NCI-H345 (cell line): ENCODE measurements around the gene BPGM.

Source experiments
- DNase-seq: peaks from one replicate; lab custom pipeline; 2025; lab: John Stamatoyannopoulos, UW

BPGM gene

DNA sequence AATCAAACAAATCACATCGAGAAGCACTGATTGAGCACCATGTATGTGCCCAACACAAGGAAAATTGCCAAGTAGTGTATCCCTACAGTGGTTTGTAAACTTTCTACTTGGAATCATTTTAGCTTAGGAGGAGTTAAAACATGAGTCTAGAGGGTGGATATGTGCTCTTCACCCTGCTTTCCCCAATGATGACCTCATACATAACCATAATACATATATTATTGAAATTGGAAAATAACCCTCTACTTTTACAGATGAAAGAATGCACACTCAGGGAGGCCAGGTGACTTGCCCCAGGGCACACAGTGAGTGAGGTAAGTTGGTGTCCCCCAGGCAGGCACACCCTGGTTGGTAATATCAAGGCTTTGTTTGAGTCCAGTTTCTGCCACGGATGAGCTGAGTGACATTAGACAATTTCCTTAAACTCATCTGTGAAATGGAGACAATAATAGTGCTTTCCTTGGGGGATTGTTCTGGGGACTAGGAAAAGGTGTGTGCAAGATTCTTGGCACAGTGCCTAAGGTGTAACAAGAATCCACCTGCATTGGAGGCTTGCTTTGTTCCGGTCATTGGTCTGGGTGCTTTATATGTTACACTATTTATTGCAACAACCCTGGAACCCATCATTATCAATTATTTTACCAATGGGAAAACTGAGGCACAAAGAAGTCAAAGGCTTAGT lies 50.7 kb downstream of the BPGM start:
- DNase-seq = no peak

DNA sequence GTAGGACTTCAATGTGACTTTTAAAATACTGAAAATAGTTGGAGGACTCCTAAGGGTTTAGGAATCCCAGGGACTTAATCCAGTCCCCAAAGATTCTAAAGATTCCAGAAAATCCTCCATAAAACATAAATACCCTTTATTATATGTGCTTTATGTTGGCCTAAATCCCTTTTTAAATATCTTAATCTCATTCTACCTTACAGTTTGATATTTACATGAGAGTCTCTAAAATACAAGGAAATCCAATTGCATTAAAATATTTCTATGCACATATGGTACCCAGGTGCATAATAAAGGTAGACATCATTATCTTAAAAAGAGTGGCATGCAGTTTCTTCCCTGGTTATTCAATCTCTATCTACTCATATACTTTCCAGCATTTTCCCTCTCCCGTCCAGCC lies 51.8 kb downstream of the BPGM start:
- DNase-seq = no peak

DNA sequence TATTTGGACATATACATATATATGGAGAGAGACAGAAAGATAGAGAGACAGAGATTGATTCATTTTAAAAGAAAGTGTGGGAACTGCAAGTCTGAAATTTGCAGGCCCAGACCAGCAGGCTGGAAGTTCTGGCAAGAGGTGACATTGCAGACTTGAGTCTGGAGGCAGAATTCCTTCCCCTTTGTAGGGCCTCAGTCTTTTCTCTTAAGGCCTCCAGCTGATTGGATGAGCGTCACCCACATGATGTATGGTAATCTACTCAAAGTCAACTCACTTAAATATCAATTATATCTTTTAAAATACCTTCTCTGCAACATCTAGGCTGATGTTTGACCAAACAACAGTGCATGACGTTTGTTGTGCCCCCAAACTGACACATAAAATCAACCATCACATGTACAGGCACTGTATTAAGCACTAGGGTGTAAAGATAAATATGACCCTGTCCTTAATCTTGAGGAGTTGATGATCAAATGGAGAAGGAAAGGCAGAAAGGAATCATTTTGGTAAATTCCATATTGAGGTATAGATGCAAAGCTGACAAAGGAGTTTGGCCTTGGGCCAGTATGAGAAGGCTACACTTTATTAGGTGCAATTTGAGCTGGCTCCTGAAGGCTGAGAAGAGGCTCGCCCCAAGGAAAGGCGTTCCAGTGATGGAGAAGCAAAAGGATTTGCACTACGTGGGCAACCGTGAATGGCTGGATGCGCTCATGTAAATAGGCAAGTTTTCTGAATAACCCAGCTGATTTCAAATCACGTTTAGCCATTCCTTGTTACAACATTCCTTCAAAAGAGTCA lies 52.6 kb downstream of the BPGM start:
- DNase-seq = no peak

DNA sequence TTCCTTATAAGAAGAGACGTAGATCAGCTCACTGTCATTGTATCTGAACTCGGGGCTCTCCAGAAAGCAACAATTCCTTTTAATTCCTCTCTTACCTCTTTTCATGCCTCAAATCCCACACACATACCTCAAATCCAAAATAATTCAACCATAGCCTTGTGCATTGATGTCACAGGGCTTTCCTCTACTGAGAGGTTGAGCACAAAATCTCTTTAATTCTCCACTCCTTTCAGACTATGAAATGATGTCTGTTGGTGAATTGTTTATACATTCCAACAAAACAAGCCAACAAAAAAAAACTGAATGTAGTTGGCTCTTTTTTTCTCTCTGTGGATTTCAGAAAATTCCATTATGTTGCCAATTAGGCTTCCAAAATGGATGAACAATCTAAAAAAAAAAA lies 53.2 kb downstream of the BPGM start:
- no peak for DNase-seq

DNA sequence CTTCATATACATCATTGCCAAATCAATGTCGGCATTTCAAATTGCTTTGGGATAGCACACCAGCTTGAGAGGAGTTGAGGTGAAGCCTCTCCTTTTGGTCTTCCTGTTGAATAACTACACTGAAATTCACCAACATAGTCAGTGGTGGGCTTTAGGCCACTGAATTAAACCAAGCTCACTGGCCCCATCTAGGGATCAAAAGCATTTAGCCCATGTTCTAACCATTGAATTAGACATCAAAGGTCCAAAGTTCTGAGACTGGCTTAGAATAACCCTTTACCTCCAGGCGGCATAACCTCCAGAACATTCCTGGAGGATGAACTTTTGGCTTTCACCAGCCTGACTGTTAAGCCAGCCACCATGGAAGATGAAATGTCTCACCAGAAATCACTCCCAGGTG lies 54.6 kb downstream of the BPGM start:
- DNase-seq = no peak

DNA sequence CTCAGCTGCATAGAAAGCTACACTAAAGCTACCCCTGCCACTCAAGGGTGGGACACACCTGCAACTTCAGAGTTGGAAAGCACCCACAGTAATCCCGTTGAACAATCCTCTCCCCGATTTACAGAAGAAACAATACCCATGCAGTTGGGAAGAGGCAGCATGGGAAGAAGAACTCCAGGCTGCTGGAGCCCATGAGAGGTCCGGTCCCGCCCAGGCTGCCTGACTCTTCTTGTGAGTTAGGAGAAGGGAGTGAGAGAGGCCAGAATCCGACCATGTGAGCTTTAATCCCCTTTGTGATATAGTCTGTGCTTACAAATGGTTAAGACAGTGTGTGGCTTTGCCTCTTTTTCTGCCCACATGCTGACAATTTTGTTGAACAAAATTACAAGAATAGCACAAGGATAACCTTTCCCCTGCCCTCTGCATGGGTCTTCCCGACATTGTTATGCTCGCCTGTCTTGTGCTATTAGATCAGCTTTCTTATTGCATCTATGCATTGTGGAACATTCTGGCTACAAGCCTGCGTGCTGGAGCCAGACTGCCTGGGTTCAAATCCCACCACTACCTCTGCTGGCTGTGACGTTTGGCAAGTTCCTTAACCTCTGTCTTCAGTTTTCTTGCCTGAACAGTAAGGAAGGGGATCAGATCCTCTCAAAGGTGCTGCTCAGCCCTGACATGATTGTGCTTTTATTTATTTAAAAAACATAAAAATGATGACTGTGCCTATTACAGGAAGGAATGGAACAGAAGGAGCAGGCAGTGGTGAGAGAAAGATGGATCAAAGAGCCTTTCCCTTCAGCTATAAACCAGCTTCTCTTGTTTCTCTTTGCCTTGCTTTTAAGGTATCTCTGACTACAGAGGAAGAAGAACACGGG lies 56.0 kb downstream of the BPGM start:
- DNase-seq = no peak

DNA sequence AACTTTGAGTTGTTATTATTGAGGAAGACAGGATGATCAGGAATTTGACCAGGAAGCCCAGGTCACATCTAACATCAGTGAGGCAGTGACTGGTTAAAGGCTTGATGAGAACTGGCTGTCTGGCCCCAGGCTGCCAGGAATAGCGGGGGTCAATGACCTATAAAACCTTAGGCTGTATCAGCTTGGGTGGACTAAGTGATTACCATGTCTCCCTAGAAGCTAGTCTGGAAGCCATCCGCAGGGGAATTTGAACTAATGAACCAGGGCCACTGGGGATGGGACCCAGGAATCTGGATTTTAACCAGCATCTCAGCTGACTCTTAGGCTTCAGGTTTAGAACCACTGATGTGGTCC lies 56.6 kb downstream of the BPGM start:
- no peak for DNase-seq

DNA sequence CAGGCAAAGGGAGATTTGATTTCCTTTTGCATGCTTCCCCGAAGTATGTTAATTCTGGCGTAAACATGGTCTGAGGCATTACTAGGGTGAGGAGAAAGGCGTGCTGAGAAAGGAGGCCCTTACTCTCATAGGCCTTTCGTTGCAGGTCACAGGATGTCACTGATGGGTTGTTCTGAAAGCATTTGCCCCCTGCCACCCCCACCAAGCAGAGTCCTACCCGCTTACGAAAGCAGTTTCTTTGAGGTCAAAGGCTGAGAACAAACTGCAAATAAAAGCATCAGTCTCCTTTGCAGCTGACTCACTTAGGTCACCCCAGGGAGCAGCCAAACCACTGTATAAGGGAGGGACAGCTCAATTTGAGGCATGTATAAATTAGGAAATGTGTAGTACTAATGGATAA lies 57.1 kb downstream of the BPGM start:
- DNase-seq = no peak

DNA sequence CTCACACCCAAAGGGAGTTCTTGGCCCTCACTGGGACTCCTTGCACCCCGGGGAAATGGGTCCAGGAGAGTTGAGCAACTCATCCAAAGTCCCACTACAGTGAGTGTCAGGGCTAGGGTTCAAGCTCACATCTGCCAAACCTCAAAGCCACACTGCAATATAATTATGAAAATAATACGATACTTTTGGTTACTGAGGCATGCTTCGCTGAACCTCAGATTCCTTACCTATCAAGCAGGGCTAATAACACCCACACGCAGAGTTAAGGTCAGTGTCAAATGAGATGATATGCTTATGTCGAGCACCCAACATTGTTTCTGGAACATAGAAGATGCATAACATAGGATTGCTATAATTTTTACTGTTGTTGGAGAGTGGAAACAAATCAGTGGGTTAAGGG lies 58.2 kb downstream of the BPGM start:
- DNase-seq = no peak

DNA sequence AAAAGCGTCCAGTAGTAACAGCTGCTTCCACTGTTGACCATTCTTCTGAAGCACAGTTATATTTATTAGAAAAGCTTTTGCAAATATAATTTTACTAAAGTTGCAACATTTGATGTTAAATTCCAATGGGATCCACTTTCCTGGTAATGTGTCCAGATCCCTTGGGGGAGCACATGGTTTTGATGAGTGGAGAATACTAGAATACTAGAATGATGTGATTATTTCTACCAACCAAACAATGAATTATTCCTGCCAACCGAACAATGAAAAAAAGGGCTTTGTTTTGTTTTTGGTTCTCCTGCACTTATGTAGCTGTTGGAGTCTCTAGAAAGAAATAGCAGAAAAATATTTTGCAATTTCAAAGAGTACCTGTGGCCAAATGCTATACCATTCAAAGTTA lies 59.1 kb downstream of the BPGM start:
- no peak for DNase-seq

DNA sequence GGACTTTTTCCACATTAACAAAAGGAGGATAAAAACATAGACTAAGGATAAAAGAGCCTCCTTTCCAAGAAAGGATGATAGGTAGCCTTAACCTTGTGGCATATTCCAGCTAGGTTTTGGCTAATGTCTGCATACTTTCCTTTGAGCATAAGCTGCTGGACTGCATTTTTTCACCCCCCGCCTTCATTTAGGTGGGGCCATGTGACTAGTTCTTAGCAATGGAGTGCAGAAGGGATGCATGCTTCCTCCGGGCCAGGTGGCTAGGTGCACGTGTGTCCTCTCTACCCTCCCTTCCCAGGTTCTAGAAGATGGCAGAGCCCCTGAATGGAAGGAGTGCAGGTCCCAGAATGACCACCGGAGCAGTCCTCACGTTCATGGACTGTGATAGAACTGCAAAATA lies 59.8 kb downstream of the BPGM start:
- no peak for DNase-seq

DNA sequence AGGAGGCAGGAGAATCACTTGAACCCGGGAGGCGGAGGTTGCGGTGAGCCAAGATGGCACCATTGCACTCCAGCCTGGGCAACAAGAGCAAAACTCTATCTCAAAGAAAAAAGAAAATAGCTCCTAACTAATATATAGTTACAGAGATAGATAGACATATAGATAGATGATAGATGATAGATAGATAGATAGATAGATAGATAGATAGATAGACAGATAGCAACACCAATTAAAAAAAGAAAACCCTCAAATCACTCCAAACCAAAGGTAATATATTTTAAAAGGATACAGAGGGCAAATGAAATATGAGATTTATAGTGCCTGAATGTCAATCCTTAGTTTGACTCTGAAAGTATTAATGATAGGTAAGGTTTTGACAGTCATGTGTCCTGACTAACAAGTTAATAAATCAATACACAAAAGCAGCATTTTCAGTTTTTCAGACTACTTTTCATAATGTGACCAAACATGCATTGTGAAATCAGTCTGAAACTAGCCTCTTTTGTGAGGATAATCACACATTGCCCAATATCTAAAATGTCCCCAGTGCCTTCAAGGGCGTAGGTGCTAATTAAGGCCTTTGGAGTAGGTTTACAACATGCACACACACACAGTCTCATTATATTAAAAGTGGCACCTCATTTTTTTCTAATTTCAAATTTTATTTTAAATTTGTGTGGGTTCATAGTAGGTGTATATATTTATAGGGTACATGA lies 61.2 kb downstream of the BPGM start:
- no peak for DNase-seq

DNA sequence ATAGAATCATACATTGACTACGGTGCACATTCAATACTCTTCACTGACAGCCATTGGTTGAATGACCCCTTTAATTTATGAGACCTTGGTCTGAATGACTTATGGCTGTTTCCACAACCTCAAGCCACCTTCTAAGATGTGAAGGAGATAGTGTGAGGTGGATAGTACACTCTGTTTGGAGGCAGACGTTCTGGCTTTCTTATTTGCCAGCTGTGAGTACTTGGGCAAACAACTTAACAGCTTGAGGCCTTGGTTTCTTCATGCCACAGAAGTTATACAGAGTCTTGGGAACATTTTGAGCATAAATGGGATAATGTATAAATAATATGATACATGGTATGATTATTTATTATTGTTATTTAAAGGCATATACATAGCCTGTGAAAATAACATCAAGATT lies 62.0 kb downstream of the BPGM start:
- DNase-seq = no peak

DNA sequence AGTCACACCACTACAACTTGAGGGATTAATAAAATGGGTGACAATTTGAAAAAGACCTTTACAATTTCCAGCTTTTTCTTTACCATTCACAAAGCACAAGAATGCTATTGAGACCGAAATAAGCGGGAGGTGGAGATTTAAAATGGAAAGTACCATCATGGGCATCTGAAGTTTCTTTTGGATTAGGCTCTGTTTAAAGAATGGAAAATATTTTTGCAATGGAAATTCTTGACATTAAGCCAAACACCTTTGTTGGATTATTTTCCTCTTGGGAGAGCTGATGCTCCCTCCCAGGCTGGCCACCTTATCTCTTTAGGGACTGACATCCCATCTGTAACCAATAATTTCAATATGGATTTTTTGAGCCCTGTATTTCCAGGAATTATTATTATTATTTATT lies 62.5 kb downstream of the BPGM start:
- DNase-seq = no peak

DNA sequence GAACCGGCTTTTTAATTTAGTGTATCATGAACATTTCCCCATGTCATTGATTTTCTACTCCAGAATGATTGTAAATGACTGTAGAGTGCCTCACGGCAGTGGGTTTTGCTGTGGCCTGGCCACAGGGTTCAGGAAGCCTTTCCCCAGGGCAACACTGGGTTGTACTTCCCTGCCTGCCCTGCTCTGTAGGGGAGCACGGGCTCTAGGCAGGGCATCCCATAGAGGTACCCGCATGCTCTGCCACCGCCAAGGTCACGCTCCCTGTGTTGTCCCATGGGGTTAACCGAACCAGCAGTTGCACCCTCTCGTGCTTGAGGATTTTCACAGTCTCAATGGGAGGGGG lies 63.8 kb downstream of the BPGM start:
- DNase-seq = no peak

DNA sequence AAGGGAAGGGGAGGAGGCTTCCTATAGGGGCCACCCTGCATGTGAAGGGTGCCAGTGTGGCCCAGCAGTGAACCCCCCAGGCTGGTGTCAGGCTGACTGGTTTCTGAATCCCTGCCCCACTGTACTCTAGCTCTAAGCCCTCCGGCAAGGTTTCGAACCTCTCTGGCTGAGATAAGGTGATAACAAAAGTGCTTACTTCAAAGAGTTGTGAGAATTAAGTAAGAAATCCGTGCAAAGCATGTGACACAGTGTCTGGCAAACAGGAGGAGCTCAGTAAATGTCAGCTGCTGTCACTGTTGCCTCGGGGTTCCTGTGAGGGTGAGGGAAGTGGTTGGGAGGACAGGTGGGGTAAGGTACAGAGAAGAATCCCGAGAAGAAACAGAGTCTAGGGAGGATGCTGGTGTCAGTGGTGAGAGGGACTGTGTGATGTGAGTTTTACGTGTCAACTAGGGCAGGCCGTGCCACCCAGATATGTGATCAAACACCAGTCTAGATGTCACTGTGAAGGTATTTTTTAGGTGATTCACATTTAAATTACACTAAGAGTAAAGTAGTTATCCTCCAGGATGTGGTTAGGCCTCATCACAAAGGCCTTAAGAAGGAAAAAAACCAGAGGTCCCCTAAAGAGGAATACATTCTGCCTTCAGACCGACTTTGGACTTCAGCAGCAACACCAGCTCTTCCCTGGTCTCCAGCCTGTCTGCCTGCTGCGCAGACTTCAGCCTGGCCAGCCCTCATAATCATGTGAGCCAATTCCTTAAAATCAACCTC lies 64.4 kb downstream of the BPGM start:
- no peak for DNase-seq

DNA sequence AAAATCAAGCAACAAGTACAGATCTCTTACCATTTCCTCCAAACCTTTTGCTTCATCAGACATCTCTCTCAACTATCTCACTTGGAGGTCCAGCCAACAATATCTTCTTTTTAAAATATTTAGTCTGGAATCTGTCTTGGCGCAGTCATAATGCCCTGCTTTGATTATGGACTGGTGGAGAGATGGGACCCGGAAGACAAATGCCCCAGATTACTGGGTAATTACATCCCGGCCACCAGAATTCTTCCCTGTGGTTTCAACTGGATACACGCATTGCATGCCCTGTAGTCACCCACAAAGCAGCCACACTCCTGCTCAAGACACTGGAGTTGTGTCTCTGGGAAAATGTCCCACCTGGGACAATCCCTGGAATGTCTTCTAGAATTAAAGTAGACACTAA lies 65.5 kb downstream of the BPGM start:
- no peak for DNase-seq

DNA sequence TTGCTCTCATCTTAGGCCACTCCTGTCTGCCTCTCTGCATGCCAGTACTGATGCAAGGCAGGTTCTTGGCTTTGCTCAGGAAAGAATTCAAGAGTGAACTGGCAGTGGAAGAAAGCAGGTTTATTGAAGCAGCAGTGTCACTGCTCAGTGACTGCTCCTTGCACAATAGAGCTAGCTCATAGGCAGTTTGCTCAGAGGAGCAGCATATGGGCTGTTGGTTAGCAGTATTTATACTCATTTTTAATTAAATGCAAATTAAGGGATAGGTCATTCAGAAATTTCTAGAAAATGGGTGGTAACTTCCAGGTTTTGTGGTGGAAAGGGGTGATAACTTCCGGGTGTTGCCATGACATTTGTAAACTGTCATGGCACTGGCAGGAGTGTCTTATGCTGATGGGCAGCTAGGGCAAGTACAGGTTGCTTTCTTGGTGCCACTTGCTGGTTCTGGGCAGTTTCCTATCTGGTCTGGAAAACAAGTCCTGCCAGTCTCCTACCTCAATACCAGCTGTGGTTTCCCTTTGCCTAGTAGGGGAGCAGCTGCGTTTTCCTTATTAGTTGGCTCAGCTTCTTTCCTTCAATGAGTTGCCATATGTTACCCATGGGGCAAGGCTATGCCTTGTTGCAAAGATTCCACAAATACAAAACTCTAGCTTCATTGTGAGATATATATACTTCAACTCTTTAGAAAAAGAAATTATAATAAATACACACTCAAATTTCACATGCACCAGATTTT lies 68.0 kb downstream of the BPGM start:
- no peak for DNase-seq

DNA sequence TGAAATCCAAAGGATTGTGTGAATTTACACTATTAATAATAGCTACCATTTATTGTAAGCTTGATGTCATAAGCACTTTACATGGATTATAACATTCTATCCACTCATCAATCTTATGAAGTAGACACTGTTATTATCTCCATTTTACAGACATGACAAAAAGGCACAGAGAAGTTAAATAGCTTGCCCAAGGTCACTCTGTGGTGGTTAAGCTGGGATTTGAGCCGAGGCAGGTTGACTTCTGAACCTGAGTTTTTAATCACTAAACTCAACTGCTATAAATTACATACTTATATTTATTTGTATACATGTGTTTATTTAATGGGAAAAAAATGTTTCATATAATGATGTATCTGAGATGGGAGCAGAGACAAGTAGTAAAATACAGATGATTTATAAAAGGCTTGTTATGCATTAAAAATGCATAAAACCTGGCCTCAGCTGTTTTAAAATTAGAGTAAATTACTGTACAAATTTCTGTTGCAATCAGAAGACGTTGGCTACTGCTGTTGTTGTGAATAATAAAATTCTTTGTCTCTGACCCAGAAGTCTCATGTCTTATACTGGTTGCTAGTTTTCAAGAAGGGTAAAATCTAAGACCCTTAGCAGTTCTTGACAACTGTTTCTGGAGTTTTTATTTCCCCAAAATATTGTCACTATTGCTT lies 71.7 kb downstream of the BPGM start:
- no peak for DNase-seq
